B cell (primary cell): ENCODE results near the gene RGS19. TPM values are rescaled to one million over a fixed set of nuclear protein-coding genes. Genes with fewer than 3 reads are reported as not detected.

Source experiments
- ATAC-seq: fragments of 200-7000 bp; cut with Tn5 transposase; one replicate; pipeline ENCODE4 v1.10.0; 2021; ENCODE audit warnings: low read depth, mild to moderate bottlenecking, moderate number of reproducible peaks, moderate library complexity
- CTCF ChIA-PET: fragments of 350-600 bp; sonication (Branson Sonifier 250); formaldehyde crosslinking; loops from one replicate; lab custom pipeline; 2021; ENCODE audit warnings: antibody characterized with exemption, inconsistent platforms; lab: Charles Lee
- POLR2A ChIA-PET: fragments of 350-600 bp; sonication (Branson Sonifier 250); formaldehyde crosslinking; loops from one replicate; lab custom pipeline; 2021; ENCODE audit warnings: antibody characterized with exemption; lab: Charles Lee
- DNase-seq: peaks from one replicate; pipeline ENCODE4 v3.0.0; 2013
- H2AFZ ChIP-seq: 2 replicates; pipeline ENCODE4 v1.6.1; 2012; ENCODE audit warnings: mild to moderate bottlenecking, low read depth, low read length; ENCODE audit not compliant: insufficient read depth, poor library complexity, severe bottlenecking
- H3K27ac ChIP-seq, 2 donors: 1 replicate in 1 of 2; 2 replicates in 1 of 2; pipeline ENCODE4 v1.5.1; 2012 to 2013; ENCODE audit warnings: low read length in 2 of 2, mild to moderate bottlenecking in 2 of 2, moderate library complexity in 1 of 2
- H3K27me3 ChIP-seq, 4 experiments: fragments of 200-600 bp in 1 of 4; sonication (generic) in 1 of 4; replicated peaks in 1 of 4; 1 replicate in 2 of 4; 2 replicates in 2 of 4; pipeline versions ENCODE4 v1.6.1 to v1.7.0; 2013 to 2016; ENCODE audit warnings: low read length in 3 of 4, mild to moderate bottlenecking in 2 of 4, mixed read lengths in 1 of 4, moderate library complexity in 1 of 4; ENCODE audit not compliant: insufficient read depth in 4 of 4, control insufficient read depth in 3 of 4; ENCODE audit errors: control extremely low read depth in 1 of 4
- H3K36me3 ChIP-seq, 2 experiments: replicated peaks in 1 of 2; 1 replicate in 1 of 2; 2 replicates in 1 of 2; pipeline versions ENCODE4 v1.6.1 to v1.7.1; 2013; ENCODE audit warnings: low read length in 1 of 2; ENCODE audit not compliant: insufficient read depth in 2 of 2, control insufficient read depth in 1 of 2; ENCODE audit errors: control extremely low read depth in 1 of 2, extremely low read depth in 1 of 2
- H3K4me1 ChIP-seq, 2 donors: fragments of 200-600 bp in 1 of 2; sonication (generic) in 1 of 2; 1 replicate in 1 of 2; 2 replicates in 1 of 2; pipeline versions ENCODE4 v1.5.1 to v1.6.1; 2013 to 2017; ENCODE audit warnings: low read length in 2 of 2; ENCODE audit not compliant: control insufficient read depth in 2 of 2, insufficient read depth in 2 of 2
- H3K4me2 ChIP-seq: replicated peaks from 2 replicates; pipeline ENCODE3; 2012; ENCODE audit warnings: mild to moderate bottlenecking, low read depth, low read length; ENCODE audit not compliant: poor library complexity, severe bottlenecking
- H3K4me3 ChIP-seq, 5 experiments: fragments of 200-600 bp in 1 of 5; sonication (generic) in 1 of 5; 1 replicate in 3 of 5; 2 replicates in 2 of 5; pipeline versions ENCODE4 v1.5.1 to v1.7.0; 2011 to 2016; ENCODE audit warnings: low read length in 4 of 5, mild to moderate bottlenecking in 4 of 5, low read depth in 2 of 5, control low read depth in 1 of 5, moderate library complexity in 1 of 5; ENCODE audit not compliant: insufficient read depth in 1 of 5; ENCODE audit errors: control extremely low read depth in 1 of 5, extremely low read depth in 1 of 5
- H3K79me2 ChIP-seq: fragments of 200-600 bp; sonication (generic); one replicate; pipeline ENCODE4 v1.6.0; 2016; ENCODE audit warnings: low read length; ENCODE audit not compliant: control insufficient read depth, insufficient read depth
- H3K9ac ChIP-seq: fragments of 200-600 bp; sonication (generic); 2 replicates; pipeline ENCODE4 v1.6.1; 2017; ENCODE audit warnings: mild to moderate bottlenecking, low read length, moderate library complexity
- H3K9me3 ChIP-seq, 3 donors: one replicate each; pipeline versions ENCODE4 v1.6.1 to v1.7.1; 2013; ENCODE audit warnings: low read length in 2 of 3; ENCODE audit not compliant: control insufficient read depth in 2 of 3, insufficient read depth in 1 of 3; ENCODE audit errors: control extremely low read depth in 1 of 3
- H4K20me1 ChIP-seq: 2 replicates; pipeline ENCODE4 v1.6.0; 2012; ENCODE audit warnings: mild to moderate bottlenecking, low read length; ENCODE audit not compliant: insufficient read depth, control insufficient read depth, poor library complexity, severe bottlenecking
- H3K27ac Mint-ChIP-seq: one replicate; pipeline ENCODE4 v1.8.0; 2021; ENCODE audit warnings: mixed read lengths
- H3K27me3 Mint-ChIP-seq: one replicate; pipeline ENCODE4 v1.8.0; 2021; ENCODE audit warnings: mixed read lengths
- H3K4me1 Mint-ChIP-seq: one replicate; pipeline ENCODE4 v1.8.0; 2021; ENCODE audit warnings: mixed read lengths
- H3K4me3 Mint-ChIP-seq: one replicate; pipeline ENCODE4 v1.8.0; 2021; ENCODE audit warnings: mixed read lengths
- H3K9me3 Mint-ChIP-seq: one replicate; pipeline ENCODE4 v1.8.0; 2022; ENCODE audit warnings: mixed read lengths; ENCODE audit not compliant: insufficient read depth
- EZH2 ChIP-seq: IDR thresholded peaks from 2 replicates; pipeline ENCODE4 v1.6.1; 2012; ENCODE audit warnings: borderline replicate concordance, low read depth, mild to moderate bottlenecking, moderate library complexity, low read length; ENCODE audit not compliant: insufficient read depth, poor library complexity, severe bottlenecking
- WGBS: methylation state at CpG from one replicate; pipeline ENCODE4 v1.1.5; 2013; ENCODE audit warnings: missing lambda C conversion rate; ENCODE audit not compliant: insufficient coverage; 5-methylcytosine and 5-hydroxymethylcytosine counted together
- intact Hi-C: fragments of 100-400 bp; cut with micrococcal nuclease; formaldehyde crosslinking; loops from one replicate; pipeline ENCODE4 v1.10.0; 2022
- polyA plus RNA-seq: library from polyadenylated mRNA; depleted of rRNA; stranded (reverse); fragments of >200 nt; gene quantifications from 2 replicates; pipeline ENCODE4 v1.2.3, GENCODE V29; 2012
- total RNA-seq, 2 donors: library from RNA; stranded (reverse); fragments of 120-200 nt in 1 of 2; gene quantifications; 1 replicate in 1 of 2; 2 replicates in 1 of 2; pipeline versions ENCODE4 v1.2.3 to v1.2.4, GENCODE V29; 2013 to 2022
- TF ChIP-seq, protein P1 (sequence below): fragments of 200-600 bp; IDR thresholded peaks from one replicate; pipeline ENCODE4 v1.8.0; 2022; ENCODE audit warnings: antibody characterized with exemption, mild to moderate bottlenecking

RGS19 gene
- total and polyA plus RNA-seq, 2 donors (not counting 1 experiment from before 2014, with no cell fraction given) = 69.4 to 203 TPM

DNA sequence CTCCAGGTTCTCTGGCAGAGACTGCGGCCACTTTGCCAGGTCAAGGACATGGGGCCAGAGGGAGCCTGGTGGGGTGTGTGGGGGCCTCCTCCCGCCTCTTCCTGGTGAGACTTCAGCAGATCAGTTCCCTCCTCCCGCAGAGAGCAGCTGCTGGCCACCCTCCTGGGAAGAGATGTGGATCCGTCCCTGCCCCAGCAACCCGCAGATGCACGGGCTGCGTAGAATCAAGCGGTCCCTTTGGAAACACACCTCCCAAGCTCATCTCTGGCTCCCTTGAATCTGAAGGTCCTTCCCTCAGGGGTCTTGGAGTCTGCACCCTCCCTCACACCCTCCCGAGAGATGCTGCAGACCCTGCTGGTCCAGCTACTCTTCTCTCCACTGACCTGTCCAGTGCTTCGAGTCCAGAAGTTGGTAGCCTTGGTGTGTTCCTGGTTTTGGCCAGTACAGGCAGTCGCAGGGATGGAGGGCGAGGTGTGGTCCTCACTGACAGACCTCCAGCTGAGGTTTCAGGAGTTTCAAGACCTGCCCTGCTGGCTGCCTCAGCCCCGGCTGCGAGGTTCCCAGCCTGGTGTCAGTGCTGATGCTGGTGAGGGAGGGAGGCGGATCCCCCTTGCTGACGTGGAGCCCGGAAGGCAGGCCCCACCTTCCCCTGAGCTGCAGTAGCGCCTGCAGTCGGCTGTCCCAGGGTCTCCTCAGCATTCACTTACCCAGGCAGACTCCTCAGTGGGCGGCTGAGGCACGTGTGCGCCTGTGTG, 27.8 kb upstream of the RGS19 start, which contains the start of gene NPBWR2:
Gene NPBWR2, minus strand, starts transcription at position 585 of the 755 bp plus-strand sequence. CDS start 734 bp downstream, outside the sequence.
- Mint-ChIP-seq H3K27ac (peak within 1 kb of the TSS; percentile 92), H3K27me3 (no peaks in the 10 kb centered on the region), H3K4me1 (peaks cover 36% of the 10 kb centered on the region), H3K9me3 (no peaks in the 10 kb centered on the region), H3K4me3 (peak within 1 kb of the TSS; percentile 80)
- Histone ChIP-seq H3K9me3 (no peaks in the 10 kb centered on the region), H3K4me2 (peak within 1 kb of the TSS; percentile 66), H3K9ac (peak within 1 kb of the TSS; percentile 7), H3K36me3 (no peaks in the 10 kb centered on the region), H3K27me3 (peaks cover 0 to 14% (median 0%) of the 10 kb centered on the region in 4 experiments), H3K27ac (peak within 1 kb of the TSS; percentile 66 to 78), H4K20me1 (no peaks in the 10 kb centered on the region), H3K4me1 (peaks cover 20 to 45% of the 10 kb centered on the region in 2 donors), H3K79me2 (no peaks in the 10 kb centered on the region), H2AFZ (peak within 1 kb of the TSS; percentile 69), H3K4me3 (peak within 1 kb of the TSS in 3 of 5 experiments; percentile 19 to 24 (median 21))
- POLR2A ChIA-PET = interaction anchor here (0.8 to 1.1 kb wide), 3 partner anchors 23 to 43 kb away, joined by 3 read pairs; partner anchors contain the start of gene LKAAEAR1
- DNase-seq (peak; percentile 64), ATAC-seq (peak; percentile 70)
- CTCF ChIA-PET = interaction anchor here (0.6 to 4.6 kb wide), 9 partner anchors 7 to 68 kb away, joined by 3 to 23 read pairs (median 4); partner anchors contain the start of genes LKAAEAR1 and RGS19
- TF ChIP-seq, protein P1, sequence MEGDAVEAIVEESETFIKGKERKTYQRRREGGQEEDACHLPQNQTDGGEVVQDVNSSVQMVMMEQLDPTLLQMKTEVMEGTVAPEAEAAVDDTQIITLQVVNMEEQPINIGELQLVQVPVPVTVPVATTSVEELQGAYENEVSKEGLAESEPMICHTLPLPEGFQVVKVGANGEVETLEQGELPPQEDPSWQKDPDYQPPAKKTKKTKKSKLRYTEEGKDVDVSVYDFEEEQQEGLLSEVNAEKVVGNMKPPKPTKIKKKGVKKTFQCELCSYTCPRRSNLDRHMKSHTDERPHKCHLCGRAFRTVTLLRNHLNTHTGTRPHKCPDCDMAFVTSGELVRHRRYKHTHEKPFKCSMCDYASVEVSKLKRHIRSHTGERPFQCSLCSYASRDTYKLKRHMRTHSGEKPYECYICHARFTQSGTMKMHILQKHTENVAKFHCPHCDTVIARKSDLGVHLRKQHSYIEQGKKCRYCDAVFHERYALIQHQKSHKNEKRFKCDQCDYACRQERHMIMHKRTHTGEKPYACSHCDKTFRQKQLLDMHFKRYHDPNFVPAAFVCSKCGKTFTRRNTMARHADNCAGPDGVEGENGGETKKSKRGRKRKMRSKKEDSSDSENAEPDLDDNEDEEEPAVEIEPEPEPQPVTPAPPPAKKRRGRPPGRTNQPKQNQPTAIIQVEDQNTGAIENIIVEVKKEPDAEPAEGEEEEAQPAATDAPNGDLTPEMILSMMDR = no peak
- TF ChIP-seq EZH2 = no peak
- 64% methylated on average over 20 of the region's 22 CpGs for WGBS
- intact Hi-C loops = no loop called here
